ENCODE measurements around the gene ZNF598.

The ZNF598 gene

DNA sequence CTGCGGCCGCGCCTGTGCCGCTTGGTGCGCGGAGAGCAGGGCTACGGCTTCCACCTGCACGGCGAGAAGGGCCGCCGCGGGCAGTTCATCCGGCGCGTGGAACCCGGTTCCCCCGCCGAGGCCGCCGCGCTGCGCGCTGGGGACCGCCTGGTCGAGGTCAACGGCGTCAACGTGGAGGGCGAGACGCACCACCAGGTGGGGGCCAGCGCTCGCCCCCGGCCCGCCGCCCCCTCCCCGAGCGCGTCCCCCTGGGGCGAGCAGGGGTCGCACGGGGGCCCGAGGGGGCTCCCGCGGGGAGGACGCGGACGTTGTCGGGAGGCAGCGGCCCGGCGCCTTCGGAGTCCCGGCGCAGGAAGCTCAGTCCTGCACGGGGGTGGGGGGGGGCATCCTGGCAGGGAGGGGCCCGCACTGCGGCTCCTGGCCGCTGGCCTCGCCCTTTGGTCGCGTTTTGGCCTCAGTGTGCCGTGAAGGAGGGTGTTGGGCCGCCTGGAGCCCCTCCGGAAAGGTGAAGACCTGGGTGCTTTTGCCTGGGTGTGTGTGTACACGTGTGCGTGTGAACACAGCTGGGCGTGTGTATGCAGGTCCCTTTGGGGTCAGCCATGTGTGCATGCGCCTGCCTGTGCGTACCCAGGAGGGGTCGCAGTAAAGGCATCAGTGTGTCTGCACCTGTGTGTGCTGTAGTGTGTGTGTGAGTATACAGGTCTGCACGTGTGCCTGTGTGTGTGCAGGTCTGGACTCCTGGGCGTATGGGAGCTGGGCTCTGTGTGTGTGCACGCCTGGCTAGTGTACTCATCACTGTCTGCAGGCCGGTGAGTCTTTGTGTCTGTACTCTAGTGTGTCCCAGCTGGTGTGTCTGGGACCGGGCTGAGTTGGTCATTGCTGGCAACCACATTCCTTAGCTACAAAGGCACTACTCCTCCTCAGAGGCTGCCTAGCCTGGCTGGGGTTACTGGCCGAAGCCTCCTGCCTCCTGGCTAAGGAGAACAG lies 17.7 kb upstream of the ZNF598 start (continued):
- TF ChIP-seq, protein P1, sequence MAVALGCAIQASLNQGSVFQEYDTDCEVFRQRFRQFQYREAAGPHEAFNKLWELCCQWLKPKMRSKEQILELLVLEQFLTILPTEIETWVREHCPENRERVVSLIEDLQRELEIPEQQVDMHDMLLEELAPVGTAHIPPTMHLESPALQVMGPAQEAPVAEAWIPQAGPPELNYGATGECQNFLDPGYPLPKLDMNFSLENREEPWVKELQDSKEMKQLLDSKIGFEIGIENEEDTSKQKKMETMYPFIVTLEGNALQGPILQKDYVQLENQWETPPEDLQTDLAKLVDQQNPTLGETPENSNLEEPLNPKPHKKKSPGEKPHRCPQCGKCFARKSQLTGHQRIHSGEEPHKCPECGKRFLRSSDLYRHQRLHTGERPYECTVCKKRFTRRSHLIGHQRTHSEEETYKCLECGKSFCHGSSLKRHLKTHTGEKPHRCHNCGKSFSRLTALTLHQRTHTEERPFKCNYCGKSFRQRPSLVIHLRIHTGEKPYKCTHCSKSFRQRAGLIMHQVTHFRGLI (tag by site-specific recombination; IDR thresholded peaks at IDR 0.05) = no peak
- TF ChIP-seq ZNF202 (tag by site-specific recombination; IDR thresholded peaks at IDR 0.05; ENCODE audit: borderline replicate concordance) = no peak
- no peak for TF ChIP-seq ZNF48 (tag by site-specific recombination; IDR thresholded peaks at IDR 0.05)
- TF ChIP-seq, protein P2, sequence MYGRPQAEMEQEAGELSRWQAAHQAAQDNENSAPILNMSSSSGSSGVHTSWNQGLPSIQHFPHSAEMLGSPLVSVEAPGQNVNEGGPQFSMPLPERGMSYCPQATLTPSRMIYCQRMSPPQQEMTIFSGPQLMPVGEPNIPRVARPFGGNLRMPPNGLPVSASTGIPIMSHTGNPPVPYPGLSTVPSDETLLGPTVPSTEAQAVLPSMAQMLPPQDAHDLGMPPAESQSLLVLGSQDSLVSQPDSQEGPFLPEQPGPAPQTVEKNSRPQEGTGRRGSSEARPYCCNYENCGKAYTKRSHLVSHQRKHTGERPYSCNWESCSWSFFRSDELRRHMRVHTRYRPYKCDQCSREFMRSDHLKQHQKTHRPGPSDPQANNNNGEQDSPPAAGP (tag by site-specific recombination; IDR thresholded peaks at IDR 0.05) = peak; percentile 39
- TF ChIP-seq ZNF174 (tag by site-specific recombination; IDR thresholded peaks at IDR 0.05) = no peak
- TF ChIP-seq ZNF843 (tag by site-specific recombination; IDR thresholded peaks at IDR 0.05) = no peak
- TF ChIP-seq SP7 (tag by site-specific recombination; IDR thresholded peaks at IDR 0.05) = peak; percentile 54; the same call in 1 of the 2 replicates
- peak; percentile 96 for TF ChIP-seq ZNF600 (tag by site-specific recombination; IDR thresholded peaks at IDR 0.05)
- TF ChIP-seq ZNF354C (tag by site-specific recombination; IDR thresholded peaks at IDR 0.05; ENCODE audit: borderline replicate concordance, low read depth) = no peak
- TF ChIP-seq, protein P3, sequence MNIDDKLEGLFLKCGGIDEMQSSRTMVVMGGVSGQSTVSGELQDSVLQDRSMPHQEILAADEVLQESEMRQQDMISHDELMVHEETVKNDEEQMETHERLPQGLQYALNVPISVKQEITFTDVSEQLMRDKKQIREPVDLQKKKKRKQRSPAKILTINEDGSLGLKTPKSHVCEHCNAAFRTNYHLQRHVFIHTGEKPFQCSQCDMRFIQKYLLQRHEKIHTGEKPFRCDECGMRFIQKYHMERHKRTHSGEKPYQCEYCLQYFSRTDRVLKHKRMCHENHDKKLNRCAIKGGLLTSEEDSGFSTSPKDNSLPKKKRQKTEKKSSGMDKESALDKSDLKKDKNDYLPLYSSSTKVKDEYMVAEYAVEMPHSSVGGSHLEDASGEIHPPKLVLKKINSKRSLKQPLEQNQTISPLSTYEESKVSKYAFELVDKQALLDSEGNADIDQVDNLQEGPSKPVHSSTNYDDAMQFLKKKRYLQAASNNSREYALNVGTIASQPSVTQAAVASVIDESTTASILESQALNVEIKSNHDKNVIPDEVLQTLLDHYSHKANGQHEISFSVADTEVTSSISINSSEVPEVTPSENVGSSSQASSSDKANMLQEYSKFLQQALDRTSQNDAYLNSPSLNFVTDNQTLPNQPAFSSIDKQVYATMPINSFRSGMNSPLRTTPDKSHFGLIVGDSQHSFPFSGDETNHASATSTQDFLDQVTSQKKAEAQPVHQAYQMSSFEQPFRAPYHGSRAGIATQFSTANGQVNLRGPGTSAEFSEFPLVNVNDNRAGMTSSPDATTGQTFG (tag by site-specific recombination; IDR thresholded peaks at IDR 0.05; ENCODE audit: borderline replicate concordance) = no peak
- 0 out of 2 replicates have a peak, but pooled peaks have one; percentile 33 for TF ChIP-seq ZBTB7A (tag by site-specific recombination; IDR thresholded peaks at IDR 0.05; ENCODE audit: low read depth)
- TF ChIP-seq KLF9 (tag by site-specific recombination; IDR thresholded peaks at IDR 0.05; ENCODE audit: low read depth) = peak; percentile 51; the same call in 1 of the 2 replicates
- 0 out of 2 replicates have a peak, but pooled peaks have one; percentile 32 for TF ChIP-seq ZNF561 (tag by site-specific recombination; IDR thresholded peaks at IDR 0.05; ENCODE audit: borderline replicate concordance)
- TF ChIP-seq ZNF133 (tag by site-specific recombination; IDR thresholded peaks at IDR 0.05) = no peak
- TF ChIP-seq ZNF2 (tag by site-specific recombination; IDR thresholded peaks at IDR 0.05) = peak; percentile 82
- TF ChIP-seq ZNF211 (tag by site-specific recombination; IDR thresholded peaks at IDR 0.05; ENCODE audit: low read depth) = no peak
- no peak for TF ChIP-seq ZNF596 (tag by site-specific recombination; IDR thresholded peaks at IDR 0.05)
- TF ChIP-seq, protein P4, sequence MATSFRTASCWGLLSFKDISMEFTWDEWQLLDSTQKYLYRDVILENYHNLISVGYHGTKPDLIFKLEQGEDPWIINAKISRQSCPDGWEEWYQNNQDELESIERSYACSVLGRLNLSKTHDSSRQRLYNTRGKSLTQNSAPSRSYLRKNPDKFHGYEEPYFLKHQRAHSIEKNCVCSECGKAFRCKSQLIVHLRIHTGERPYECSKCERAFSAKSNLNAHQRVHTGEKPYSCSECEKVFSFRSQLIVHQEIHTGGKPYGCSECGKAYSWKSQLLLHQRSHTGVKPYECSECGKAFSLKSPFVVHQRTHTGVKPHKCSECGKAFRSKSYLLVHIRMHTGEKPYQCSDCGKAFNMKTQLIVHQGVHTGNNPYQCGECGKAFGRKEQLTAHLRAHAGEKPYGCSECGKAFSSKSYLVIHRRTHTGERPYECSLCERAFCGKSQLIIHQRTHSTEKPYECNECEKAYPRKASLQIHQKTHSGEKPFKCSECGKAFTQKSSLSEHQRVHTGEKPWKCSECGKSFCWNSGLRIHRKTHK (tag by site-specific recombination; IDR thresholded peaks at IDR 0.05) = no peak
- TF ChIP-seq ZIC2 (tag by site-specific recombination; IDR thresholded peaks at IDR 0.05) = peak; percentile 31; the same call in 1 of the 2 replicates
- TF ChIP-seq, protein P5, sequence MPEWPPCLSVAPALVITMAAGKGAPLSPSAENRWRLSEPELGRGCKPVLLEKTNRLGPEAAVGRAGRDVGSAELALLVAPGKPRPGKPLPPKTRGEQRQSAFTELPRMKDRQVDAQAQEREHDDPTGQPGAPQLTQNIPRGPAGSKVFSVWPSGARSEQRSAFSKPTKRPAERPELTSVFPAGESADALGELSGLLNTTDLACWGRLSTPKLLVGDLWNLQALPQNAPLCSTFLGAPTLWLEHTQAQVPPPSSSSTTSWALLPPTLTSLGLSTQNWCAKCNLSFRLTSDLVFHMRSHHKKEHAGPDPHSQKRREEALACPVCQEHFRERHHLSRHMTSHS (tag by site-specific recombination; IDR thresholded peaks at IDR 0.05) = peak; percentile 37; the same call in 1 of the 2 replicates
- TF ChIP-seq ZNF292 (tag by site-specific recombination; IDR thresholded peaks at IDR 0.05; ENCODE audit: borderline replicate concordance, low read depth) = no peak
- no peak for TF ChIP-seq EGR2 (tag by site-specific recombination; IDR thresholded peaks at IDR 0.05; ENCODE audit: low read depth)
- TF ChIP-seq ZNF19 (tag by site-specific recombination; IDR thresholded peaks at IDR 0.05; ENCODE audit: low read depth) = no peak
- TF ChIP-seq ZNF701 (tag by site-specific recombination; IDR thresholded peaks at IDR 0.05) = no peak
- no peak for TF ChIP-seq HOXC10 (CRISPR knock-in tag; IDR thresholded peaks at IDR 0.05)
- TF ChIP-seq ZNF121 (tag by site-specific recombination; IDR thresholded peaks at IDR 0.05) = 0 out of 2 replicates have a peak, but pooled peaks have one; percentile 58
- TF ChIP-seq ZNF658 (tag by site-specific recombination; IDR thresholded peaks at IDR 0.05) = no peak
- no peak for TF ChIP-seq ZNF585B (tag by site-specific recombination; IDR thresholded peaks at IDR 0.05)
- 0 out of 2 replicates have a peak, but pooled peaks have one; percentile 28 for TF ChIP-seq YY2 (tag by site-specific recombination; IDR thresholded peaks at IDR 0.05)
- TF ChIP-seq KLF16 (tag by site-specific recombination; IDR thresholded peaks at IDR 0.05) = no peak
- TF ChIP-seq, protein P6, sequence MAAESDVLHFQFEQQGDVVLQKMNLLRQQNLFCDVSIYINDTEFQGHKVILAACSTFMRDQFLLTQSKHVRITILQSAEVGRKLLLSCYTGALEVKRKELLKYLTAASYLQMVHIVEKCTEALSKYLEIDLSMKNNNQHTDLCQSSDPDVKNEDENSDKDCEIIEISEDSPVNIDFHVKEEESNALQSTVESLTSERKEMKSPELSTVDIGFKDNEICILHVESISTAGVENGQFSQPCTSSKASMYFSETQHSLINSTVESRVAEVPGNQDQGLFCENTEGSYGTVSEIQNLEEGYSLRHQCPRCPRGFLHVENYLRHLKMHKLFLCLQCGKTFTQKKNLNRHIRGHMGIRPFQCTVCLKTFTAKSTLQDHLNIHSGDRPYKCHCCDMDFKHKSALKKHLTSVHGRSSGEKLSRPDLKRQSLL (tag by site-specific recombination; IDR thresholded peaks at IDR 0.05) = no peak
